ENCODE results near the gene SEMA5A.

SEMA5A gene

DNA sequence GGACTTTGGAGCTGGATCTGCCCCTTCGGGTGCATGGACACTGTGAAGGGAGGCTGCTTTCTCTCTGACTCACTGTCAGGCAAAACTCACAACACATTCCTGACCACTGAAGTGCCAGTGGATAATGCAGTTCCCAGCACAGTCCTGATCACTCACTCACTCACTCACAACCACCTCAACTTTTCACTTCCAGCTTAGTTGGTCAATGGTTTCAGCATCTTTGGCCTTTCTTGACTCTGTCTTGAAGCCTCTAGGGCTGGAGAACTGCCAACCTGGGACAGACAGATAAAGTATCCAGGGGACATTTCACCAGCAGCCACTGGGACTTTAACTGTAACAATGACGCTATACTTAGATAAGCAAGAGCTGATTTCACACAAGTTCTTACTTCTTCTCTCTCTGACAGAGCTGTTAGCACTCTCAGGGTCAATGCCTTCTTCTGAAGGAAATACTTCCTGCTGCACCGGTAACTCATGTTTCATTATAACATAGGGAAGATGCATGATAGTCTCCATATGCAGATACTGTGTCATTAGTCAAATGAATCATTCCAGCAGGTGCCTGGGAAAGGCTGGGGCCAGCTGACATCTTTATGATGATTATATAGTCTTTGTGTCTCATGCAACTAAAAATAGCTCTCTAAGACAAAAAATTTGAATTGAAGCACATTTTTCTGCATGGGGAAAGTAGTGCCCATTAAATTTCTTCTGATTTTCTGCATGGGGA is 499.0 kb downstream of the SEMA5A start:
- DNase-seq, result no peak

DNA sequence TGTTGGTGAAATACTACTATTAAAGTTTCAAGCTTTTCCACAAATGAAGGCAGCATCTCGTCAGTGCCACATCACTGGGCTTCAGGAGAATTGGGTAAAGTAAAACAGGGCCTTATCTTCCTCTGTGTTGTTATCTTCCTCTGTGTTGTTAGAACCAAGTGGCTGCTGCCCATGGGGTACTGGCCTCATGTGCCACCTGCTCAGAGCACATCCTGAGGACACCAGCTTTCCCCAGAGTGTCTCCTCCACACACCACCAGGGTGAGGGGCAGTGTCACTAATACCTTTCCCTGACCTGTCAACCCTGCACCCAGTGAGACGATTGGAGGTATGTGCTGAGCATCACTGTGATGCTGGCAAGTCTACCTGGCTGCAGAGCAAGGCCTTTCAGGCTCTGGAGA is 499.9 kb downstream of the SEMA5A start:
- no peak for DNase-seq

DNA sequence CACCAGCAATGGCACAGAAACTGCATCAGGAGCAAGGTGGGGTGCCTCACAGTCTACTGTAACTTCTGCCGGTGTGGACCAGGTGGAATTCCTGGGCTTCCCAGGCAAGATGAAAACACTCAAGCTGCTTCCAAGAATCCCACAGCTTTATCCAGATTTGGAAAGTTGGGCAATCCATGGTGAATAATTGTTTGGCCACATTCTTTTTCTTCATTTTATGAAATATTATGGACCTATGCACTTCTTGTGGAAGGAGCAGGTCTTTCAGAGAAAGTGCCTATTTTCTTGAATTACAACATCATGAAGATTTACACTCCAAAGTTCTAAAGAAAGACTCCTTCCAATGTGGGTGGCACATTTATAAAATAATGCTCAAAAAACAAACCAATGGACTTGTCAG is 503.6 kb downstream of the SEMA5A start:
- DNase-seq, result no peak

DNA sequence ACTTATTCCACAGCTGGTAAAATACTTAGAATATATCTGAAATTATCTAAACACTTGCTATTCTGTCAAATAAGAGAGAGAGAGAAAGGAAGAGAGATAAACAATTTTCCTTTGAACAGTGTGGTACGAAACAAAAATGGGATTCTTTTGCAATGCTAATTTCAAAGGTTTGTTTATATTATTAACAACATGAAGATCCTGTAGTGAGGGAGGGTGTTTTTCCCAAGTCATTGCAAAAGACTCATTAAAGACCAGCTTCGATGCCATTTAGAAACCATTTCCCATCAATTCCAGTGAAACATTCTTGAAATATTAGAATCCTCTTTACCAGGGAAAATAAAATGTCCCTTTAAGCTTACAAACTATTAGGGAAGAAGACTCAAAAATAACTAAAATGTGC is 505.4 kb downstream of the SEMA5A start:
- DNase-seq, result no peak

DNA sequence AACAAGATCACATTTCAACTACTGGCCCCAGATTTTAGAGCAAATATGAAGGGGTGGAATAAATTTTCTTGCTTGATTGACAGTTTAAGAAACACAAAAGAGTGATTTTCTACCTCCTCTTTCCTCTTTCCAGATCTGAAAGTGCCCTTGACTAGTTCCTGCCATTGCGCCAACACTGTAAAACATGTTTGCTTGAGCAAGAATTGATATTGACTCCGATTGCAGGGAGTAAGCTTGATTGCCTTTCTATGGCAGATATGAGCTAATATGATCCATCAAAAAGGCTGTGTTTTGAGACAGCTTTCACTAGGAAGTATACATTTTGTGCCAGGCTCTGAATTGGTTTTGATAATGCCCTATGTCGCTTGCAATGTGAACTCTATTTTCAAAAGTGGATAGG is 508.8 kb downstream of the SEMA5A start:
- DNase-seq, result no peak

DNA sequence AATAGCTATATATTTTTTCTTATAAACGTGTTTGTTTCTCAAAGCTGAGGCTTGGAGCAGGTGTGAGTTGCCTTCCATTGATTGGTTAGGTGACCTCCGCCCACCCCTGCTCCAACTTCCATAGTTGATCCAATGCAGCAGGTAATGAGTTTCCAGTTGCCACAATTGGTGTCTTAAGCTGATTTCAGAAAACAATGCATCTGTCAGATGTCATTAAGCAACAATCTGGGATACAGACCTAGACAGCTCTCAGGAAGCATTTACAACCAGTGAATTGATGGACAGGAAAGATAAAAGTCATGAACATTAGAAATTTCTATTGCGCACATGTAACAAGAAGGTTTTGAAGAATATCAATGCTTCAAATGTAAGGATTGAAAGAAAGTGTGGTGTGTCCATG is 510.5 kb downstream of the SEMA5A start:
- DNase-seq, result no peak

DNA sequence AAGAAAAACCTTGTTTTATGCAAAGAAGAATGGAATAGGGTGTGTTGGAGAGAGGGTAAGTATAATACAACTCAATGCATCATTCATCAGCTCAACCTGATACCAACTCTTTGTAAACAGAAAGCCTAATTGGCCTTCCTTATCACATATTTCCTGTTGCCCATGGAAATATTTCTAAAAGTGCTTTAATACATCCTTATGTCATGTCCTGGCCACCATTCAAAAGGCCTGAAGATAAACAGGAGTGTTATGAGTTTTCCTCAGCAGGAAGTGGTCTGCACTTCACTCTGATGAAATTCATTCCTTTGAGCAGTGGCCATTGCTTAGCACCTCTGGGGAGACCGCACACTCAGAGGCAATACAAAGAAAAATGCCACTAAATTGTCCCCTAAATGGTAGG is 511.2 kb downstream of the SEMA5A start:
- no peak for DNase-seq

DNA sequence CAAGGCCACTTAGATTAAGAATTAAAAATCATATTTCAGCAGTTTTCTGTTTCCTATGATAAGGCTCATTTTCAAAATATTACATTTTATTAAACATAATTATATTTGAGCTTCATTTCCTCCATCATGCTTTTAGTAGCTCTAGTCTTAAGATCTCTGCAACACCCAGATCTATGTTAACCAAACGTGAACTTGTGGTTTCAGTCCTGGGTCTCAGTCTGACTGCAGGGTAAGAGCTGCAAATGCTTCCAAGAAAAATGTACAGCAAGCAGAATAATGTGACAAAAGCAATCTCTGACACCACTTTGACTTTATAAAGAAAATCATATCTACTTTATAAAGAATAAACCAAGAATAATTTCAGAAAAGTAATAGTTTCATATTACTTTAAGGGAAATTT is 512.4 kb downstream of the SEMA5A start:
- no peak for DNase-seq

DNA sequence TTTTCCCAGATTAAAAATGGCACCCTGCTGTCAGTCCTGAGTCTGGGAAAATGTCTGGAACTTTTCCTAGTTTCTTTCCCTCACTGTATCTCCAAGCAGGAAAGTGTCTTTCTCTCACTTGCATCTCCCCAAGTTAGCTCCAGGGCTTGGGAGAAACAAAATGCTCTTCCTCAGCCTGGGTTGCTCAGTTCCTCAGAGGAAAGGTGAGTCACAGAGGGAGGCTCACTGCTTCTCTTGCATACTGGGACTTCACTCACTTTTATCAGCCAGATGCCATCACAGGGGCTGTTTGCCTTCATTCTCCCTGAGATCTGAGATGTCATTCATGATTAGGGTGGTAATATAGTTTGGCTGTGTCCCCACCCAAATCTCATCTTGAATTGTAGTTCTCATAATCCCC is 519.9 kb downstream of the SEMA5A start:
- DNase-seq, result no peak

DNA sequence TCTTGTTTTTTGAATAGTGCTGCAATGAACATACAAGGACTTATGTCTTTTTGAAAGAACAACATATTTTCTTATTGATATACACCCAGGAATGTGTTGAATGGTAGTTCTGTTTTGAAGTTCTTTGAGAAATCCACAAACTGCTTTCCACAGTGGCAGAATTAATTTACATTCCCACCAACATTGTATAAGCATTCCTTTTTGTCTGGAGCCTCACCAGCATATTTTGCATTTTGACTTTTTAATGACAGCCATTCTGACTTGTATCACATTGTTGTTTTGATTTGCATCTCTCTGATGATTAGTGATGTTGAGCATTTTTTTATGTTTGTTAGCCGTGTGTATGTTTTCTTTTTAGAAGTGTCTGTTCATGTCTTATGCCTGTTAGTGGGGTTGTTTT is 524.9 kb downstream of the SEMA5A start:
- DNase-seq, result no peak

DNA sequence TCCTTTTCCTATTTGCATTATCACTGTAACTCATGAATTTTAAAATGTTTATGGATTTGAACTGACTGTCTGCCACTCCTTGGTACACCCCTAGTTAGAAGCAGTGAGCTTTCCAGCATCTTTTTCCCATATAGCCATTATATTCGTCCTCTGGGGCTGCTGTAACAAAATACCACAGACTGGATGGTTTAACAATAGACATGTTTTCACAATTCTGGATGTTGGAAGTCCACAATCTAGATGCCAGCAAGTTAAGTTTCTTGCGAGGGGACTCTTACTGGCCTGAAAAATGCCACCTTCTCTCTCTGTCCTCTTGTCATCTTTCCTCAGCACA is 530.0 kb downstream of the SEMA5A start:
- DNase-seq, result no peak

DNA sequence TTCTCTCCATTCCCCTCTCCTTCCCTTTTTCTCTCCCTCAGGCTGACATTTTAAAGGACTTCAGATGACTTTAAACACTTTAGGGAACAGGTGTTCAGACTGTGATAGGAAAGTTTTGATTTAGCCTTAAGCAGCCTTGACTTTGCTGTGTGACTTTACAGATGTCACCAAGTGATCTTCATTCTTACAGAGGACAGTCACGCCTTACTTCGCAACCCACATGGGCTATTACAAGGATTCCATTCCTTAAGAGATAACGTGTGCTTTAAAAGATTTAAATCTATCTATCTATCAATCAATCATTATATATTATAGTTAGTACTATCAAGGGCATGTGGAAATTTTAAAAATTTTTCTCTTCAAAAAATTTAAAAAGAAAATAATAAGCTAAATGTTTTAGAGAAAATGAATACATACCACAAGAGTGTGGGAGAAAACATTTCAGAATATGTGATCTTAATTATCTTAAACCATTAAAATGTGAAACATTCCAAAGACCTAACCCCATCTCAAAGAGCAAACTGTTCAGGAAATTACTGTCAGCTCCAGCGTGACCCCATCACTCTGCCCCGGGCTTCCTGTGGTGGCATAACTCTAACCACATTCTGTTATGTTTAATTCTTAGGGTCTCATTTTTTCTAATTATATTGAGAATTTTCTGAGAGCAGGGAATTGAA is 530.5 kb downstream of the SEMA5A start:
- no peak for DNase-seq

DNA sequence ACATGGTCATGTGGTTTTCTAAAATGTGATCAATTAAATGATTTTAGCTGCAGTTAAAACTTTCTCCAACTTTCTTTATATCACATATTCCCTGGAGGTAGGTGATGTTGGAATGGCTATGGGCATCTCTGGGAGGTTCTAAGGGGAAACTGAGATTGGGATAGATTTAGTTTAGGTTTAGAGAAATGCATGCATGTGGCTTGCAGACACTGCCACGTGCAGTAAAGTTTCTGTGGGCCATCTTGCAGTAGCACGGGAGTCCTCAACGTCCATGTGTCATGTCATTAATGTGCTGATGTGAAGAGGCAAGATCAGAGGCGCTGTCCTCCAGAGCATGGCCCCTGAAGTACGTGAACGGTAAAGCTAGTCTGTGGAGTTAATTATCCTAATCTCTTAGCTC is 532.7 kb downstream of the SEMA5A start:
- DNase-seq, result no peak

DNA sequence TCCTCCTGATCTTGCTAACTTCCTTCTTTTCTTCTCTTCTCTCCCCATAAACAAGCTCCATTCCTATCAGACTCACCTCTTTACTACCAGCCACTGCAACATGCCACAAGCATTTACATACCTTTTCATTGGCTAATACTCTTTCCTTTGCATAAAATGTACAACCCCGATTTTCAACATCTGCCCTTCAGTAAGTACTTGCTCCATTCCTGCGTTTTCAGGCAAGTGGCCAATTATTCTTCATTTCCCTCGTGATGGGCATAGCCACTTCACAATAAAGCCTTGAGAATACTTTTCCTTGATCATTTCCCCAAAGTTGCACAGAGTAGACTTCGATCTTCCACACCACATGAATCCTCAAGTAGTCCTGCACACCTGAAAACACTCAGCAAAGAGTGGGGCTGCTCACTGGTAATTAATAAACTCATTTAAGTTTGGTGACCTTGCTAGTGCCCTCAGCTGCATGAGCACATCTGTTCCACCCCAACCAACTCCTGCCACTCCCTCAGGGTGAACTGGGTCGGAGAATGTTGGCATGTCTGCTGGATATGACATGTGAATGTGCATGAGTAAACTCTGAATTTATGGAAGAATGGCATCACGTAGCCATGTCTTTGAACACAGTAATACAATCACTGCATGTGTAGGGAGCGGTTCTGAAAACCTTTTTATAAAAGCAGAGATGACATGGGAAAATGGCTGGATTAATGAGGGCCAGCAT is 535.8 kb downstream of the SEMA5A start:
- no peak for DNase-seq

DNA sequence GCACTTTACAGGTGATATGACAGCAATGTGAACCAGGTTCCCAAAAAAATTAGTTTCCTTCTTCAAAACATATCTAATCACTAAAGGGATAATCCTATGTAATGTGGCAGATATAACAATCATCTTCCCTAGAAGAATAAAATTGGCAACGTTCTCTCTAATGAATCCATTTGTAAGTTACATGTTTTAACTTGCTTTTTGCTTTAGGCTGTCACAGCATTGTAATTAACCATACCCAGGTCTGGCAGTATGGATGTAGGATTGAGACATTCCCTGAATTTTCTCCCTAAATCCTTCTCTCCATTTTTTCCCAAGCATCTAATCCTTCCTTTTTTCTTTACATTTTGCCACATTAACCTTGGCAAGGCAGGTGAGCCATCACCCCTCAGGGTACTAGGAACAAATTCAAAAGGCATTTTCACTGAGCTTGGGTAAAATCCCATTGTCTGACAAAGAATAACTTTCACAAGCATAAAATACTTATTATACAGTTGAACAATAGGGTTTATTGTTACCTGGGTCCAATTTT is 548.3 kb downstream of the SEMA5A start:
- DNase-seq, result no peak

DNA sequence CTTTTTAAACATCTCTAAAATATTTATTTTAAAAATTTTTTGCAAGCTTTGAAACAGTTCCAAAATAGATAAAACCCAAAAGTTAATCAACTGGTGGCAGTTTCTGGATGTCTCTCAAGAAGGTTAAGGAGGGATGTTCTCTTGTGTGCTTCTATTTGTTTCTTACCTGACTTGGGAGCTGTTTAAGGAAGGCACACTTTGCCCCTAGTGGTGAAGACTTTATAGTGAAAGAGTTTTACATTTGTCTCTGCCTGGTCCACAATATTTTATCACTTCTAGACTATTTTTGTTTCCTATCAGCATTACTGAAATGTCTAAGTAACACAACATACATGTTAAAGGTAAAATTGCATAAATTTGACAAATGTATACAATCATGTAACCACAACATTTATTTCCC is 552.8 kb downstream of the SEMA5A start:
- no peak for DNase-seq
